Fibroblast of villous mesenchyme (primary cell): ENCODE results near the gene CDH5. TPM values are rescaled to one million over a fixed set of nuclear protein-coding genes. Genes with fewer than 3 reads are reported as not detected.
"Not testable (repeated sequence)": the region's sequence is repeated elsewhere in the genome, so short reads cannot be mapped to it uniquely, and the experiment has no call there.

Source experiments
- DNase-seq: peaks from one replicate; pipeline ENCODE4 v3.0.0-alpha.2; 2010; ENCODE audit warnings: low read depth
- H3K4me3 ChIP-seq: 2 replicates; pipeline ENCODE4 v1.5.1; 2011; ENCODE audit warnings: low read depth, mild to moderate bottlenecking, low read length
- CTCF ChIP-seq: IDR thresholded peaks from 2 replicates; pipeline ENCODE4 v1.5.1; 2012; ENCODE audit warnings: low read depth, mild to moderate bottlenecking, low read length; ENCODE audit not compliant: insufficient read depth
- total RNA-seq: library from RNA; depleted of rRNA; stranded (reverse); fragments of >200 nt; gene quantifications from 2 replicates; pipeline ENCODE4 v1.2.3, GENCODE V29; 2012

CDH5 gene
- total RNA-seq, 1 donor: not detected

GRCh38 chr16:66326991-66327513 is 39.4 kb upstream of the CDH5 start:
- H3K4me3 ChIP-seq: no peak overlapping the region
- no peak for TF ChIP-seq CTCF
- DNase-seq: no peak

GRCh38 chr16:66328282-66328681 is 38.2 kb upstream of the CDH5 start:
- DNase-seq: no peak
- TF ChIP-seq CTCF: no peak
- no peak overlapping the region for H3K4me3 ChIP-seq

- not testable (repeated sequence) for H3K4me3 ChIP-seq, DNase-seq
Observed at GRCh38 chr16:66331464-66331863, 35.0 kb upstream of the CDH5 start.

GRCh38 chr16:66332634-66333610 is 33.6 kb upstream of the CDH5 start:
- DNase-seq: no peak
- TF ChIP-seq CTCF: no peak
- H3K4me3 ChIP-seq: no peak overlapping the region

- no peak for DNase-seq
- H3K4me3 ChIP-seq: no peak overlapping the region
- TF ChIP-seq CTCF: no peak
Observed at GRCh38 chr16:66334853-66335574, 31.5 kb upstream of the CDH5 start.

- TF ChIP-seq CTCF: no peak
- DNase-seq: peak; percentile 37
- no peak overlapping the region for H3K4me3 ChIP-seq
Observed at GRCh38 chr16:66335704-66336329, 30.7 kb upstream of the CDH5 start.
